GM21825 (cell line): ENCODE data around the gene SSR1.
"Not testable (repeated sequence)": the region's sequence is repeated elsewhere in the genome, so short reads cannot be mapped to it uniquely, and the experiment has no call there.

Source experiments
- ATAC-seq: cut with Tn5 transposase; IDR thresholded peaks from one replicate; pipeline ENCODE4 v1.9.1; 2021; ENCODE audit warnings: mild to moderate bottlenecking, moderate library complexity; ENCODE audit not compliant: unreplicated experiment

The SSR1 gene

DNA sequence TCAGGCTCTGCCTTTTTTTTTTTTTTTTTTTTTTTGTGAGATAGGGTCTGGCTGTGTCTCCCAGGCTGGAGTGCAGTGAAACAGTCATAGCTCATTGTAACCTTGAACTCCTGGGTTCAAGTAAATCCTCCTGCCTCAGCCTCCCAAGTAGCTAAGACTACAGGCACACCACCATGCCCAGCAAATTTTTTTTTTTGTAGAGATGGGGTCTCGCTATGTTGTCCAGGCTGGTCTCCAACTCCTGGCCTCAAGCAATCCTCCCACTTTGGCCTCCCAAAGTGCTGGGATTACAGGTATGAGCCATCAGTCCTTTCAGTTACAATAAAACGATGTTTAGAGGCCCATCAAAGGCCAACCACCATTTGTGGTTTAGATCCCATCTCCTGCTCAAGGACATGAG lies 6.4 kb upstream of the SSR1 start:
- not testable (repeated sequence) for ATAC-seq

DNA sequence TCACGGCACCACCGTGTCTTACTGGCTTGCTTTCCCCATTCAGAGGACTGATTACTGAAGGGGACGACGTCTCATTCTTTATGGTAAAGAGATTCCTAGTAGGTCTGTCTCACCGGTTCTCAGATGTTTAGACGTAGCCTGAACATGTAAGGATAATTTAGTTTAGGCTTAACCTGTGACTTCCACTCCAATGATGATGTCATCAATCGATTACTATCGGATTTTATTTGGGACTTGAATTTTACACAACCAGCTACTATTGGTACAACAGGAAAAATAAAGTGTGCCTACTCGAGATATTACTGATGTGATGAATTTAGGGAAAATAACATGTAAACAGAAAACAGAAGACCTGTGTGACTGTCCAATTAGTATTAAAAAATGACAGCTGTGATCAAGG lies 4.5 kb upstream of the SSR1 start:
- no peak for ATAC-seq

DNA sequence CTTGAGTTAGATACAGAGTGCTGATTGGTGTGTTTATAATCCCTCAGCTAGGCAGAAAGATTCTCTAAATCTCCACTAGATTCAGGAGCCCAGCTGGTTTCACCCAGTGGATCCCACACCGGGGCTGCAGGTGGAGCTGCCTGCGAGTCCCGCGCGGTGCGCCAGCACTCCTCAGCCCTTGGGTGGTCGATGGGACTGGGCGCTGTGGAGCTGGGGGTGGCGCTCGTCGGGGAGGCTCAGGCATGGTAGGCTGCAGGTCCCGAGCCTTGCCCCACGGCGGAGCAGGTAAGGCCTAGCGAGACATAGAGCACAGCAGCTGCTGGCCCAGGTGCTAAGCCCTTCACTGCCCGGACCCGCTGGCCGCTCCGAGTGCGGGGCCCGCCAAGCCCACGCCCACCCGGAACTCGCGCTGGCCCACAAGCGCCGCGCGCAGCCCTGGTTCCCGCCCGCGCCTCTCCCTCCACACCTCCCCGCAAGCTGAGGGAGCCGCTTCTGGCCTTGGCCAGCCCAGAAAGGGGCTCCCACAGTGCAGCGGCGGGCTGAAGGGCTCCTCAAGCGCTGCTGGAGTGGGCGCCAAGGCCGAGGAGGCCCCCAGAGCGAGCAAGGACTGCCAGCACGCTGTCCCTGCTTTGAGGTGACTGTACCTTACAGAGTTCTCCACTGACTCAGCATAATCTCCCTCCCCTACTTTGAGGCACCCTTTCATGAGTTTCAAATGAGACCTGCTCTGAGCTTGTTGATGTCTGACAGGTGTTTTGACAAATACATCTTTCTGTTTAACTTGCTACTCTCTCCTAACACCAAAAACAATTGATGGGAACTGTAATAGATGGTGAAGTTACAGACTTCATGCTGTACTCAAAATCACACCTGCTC lies 3.9 kb upstream of the SSR1 start:
- ATAC-seq, result no peak

DNA sequence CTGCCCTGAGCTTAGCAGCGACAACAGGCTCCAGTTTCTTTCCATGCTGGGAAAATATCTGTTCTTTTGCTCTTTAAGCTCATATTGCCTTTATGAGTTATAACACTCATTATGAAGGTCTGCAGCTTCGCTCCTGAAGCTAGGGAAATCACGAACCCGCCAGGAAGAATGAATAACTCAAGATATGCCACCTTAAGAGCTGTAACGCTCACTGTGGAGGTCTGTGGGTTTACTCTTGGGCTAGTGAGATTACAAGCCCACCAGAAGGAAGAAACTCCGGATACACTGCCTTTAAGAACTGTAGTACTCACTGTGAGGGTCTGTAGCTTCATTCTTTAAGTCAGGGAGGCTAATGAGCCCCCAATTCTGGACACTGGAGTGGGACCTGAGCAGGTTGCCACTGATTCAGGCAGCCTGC lies 3.0 kb upstream of the SSR1 start:
- no peak for ATAC-seq

DNA sequence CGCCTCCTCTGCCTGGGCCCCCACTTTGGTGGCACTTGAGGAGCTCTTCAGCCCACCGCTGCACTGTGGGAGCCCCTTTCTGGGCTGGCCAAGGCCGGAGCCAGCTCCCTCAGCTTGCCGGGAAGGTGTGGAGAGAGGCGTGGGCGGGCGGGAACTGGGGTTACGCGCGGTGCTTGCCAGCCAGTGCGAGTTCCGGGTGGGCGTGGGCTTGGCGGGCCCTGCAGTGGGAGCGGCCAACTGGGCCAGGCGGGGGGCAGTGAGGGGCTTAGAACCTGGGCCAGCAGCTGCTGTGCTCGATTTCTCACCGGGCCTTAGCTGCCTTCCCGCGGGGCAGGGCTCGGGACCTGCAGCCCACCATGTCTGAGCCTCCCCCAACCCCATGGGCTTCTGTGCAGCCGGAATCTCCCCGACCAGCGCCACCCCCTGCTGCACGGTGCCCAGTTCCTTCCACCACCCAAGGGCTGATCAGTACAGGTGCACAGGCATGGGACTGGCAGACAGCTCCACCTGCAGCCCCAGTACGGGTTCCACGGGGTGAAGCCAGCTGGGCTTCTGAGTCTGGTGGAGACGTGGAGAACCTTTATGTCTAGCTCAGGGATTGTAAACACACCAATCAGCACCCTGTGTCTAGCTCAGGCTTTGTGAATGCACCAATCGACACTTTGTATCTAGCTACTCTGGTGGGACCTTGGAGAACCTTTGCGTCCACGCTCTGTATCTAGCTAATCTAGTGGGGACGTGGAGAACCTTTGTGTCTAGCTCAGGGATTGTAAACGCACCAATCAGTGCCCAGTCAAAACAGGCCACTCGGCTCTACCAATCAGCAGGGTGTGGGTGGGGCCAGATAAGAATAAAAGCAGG lies 2.3 kb upstream of the SSR1 start:
- not testable (repeated sequence) for ATAC-seq

DNA sequence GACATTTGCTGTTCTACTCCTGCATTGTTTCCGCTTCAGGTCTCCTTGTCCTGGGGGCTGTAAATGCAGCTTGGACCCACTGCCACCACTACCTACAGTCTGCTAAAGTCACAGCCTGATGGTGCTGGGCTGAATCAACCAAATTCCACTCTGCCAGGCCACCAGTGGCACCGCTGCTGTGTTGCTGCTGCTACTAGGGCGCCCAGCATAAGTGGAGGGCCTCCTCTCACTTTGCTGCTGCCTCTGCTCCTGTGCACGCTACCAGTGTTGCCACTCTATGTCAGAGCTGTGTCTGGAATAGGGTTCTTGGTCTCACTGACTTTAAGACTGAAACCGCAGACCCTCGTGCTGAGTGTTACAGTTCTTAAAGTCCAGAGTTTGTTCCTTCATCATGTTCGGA lies 1.4 kb upstream of the SSR1 start:
- ATAC-seq, result no peak

DNA sequence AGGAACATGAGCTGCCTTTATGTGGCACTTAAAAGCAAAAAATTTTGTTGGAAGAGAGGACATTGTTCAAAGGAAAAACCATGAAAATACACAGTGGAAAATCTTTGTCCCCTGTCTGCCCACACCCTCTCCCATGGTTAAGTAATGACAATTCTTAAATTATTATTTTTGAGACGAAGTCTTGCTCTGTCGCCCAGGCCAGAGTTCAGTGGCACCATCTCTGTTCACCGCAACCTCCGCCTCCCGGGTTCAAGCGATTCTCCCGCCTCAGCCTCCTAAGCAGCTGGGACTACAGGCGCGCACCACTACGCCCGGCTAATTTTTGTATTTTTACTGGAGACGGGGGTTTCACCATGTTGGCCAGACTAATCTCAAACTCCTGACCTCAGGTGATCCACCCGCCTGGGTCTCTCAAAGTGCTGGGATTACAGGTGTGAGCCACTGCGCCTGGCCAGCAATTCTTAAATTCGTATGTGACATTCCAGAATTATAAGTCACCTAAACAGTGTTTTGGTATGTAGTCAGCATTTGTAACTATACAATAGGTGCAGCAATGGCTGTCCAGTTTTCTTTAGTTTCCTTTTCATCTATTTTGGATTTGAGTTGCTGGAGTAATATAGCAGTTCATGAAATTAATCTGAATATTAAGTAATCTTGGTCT lies 636 bp upstream of the SSR1 start:
- ATAC-seq, result no peak

DNA sequence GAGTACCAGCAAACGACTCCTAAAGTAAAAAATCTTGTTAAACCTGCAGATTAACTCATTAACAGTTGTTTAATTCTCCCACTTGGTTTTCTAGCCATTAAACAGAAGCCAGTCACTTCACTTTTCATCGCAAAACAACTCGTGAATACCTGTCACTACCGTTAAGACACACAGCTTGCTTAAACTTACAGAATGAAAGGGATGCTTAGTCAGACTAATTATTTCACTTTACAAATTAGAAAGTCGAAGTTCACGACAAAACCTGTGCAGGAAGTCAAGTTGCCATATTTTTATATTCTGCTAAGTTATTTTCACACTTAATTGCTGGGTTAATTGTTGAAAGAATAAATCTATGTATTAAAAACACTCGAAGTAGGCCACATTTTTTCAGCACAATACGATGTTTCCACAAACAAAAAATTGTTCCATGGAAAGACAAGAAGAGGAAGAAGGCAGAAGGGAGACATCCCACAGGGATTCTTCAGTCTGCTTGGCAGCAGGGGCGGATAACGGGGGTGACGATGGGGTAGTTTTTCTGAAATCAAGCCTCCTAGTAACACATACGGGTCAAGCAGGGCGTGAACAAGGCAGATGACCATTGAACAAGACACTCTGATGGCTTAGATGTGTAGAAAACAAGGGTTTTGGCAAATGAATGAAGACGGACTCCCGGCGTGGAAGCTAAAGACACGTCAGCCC lies 933 bp downstream of the SSR1 start:
- ATAC-seq, result no peak

DNA sequence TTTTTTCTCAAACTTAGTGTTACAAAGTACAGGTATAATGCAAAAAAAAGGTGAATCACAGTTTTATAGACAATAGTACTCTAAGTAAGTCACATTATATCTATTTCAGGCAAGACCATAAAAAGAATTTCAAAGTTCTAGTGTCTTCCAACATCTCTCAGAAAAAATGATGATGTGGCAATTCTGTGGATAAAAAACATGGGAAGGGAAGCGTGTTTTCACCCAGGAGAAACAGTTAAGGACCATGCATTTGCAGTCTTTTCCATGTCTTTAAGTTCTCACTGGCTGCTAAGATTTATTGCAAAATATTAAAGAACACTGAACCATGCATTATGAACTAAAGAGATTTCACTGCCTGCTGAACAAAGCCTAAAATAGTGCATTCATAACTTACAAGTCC lies 1.8 kb downstream of the SSR1 start:
- ATAC-seq, result no peak

DNA sequence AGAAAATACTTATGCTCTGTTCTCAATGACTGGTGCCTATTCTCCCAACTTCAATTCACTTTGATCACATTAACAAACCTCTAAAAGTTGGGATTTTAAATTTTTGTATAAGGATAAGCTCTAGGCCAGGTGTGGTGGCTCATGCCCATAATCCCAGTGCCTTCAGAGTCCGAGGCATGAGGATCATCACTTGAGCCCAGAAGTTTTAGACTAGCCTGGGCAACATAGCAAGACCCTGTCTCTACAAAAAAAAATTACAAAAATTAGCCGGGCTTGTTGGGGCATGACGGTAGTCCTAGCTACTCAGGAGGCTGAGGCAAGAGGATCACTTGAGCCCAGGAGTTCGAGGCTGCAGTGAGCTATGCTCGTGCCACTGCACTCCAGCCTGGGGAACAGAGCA lies 3.9 kb downstream of the SSR1 start:
- ATAC-seq, result no peak

DNA sequence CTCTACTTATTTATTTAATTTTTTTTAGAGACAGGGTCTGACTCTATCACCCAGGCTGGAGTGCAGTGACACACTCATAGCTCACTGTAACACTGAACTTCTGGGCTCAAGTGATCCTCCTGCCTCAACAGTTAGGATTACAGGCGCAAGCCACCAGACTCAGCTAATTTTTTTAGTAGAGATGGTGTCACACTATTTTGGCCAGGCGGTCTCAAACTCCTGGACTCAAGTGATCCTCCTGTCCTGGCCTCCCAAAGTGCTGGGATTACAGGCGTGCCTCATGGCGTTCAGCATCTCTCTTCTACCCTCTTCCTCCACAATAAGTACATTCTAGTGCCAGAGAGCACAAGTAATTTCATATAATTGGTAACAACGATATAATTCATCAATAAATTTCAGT lies 5.5 kb downstream of the SSR1 start:
- ATAC-seq, result no peak

DNA sequence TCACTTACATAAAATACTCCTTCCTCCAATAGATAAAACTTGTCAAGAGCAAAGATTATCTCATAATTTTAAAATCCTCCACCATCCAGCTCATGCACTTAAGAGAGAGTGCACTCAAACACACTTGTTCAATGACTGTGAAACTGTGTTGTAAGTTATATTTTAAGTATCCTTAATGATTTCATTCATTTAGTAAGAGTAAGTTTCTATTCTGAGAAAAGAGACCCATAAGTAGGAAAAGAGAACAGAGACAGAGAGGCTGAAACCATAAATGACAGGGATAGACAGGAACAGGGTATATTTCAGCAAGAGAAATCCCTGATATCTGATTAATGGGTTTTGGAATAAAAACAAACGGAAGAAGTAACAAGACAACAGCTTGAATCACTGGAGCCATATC lies 8.2 kb downstream of the SSR1 start:
- ATAC-seq, result no peak

DNA sequence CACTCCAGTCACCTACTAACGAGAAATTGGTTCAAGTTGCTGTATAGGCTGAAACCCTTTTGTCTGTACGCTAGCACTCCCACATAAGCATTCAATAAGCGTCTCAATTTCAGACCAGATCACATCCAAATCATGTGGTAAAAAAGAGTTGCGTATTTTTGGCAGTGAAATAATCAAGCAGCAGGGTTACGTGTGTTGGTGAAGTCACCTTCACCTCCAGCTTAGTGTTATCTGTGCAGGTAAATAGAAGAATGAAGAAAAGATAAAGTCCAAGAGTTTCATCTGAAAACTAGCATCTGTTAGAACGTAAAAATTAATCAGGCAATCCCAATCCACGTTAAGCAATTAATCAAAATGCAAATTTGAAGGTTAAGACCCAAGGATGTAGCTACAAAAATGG lies 11.3 kb downstream of the SSR1 start:
- ATAC-seq, result no peak

DNA sequence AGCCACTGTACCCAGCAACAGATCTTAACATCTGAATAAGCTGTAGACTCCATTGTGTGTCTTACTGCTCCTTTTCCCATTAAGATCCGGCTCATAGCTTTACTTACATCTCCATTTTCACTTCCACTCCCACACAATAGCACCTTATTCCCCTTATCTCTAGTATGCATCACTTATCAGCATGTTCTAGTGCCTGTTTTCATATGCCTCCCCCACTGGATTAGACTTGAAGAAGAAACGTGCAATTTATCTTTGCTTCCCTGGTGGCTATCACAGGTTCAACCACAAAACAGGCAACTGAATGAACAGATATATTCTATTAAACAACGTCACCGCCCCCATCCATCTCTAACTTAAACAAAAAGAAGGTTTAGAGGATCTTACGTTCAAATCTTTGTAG lies 12.1 kb downstream of the SSR1 start:
- no peak for ATAC-seq

DNA sequence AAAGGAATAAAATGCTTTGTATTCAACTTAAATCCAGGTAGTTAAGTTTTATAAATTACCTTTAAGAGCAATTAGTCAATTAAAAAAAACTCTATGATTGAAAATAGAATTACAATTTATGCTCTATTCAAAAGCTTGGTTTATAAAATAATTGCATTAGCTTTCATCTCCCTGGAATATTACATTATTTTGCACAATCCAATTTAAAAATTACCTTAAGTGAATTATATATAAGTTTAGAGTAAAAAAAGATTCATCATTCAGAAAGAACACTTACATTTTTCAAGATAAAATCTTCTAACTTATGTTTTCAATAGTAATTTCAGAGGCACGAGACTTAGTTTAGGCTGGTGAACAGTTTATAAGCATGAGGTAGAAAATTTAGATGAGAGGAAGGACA lies 14.9 kb downstream of the SSR1 start:
- ATAC-seq, result no peak

DNA sequence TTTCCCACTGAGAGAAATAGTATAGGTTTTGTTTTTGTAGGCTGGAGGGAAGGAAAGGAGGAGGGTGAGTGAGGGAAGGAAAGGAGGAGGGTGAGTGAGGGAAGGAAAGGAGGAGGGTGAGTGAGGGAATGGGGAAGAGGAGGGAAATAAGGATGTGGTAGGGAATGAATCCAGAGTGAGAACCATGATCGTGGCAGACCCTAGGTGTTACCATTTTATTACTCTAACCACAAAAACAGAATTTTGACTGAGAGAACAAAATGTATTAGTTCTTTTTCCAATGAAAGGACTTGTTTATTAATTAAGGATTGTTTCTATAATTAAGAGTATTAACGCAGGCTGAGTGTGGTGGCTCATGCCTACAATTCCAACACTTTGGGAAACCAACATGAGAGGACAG lies 16.4 kb downstream of the SSR1 start:
- ATAC-seq, result no peak

DNA sequence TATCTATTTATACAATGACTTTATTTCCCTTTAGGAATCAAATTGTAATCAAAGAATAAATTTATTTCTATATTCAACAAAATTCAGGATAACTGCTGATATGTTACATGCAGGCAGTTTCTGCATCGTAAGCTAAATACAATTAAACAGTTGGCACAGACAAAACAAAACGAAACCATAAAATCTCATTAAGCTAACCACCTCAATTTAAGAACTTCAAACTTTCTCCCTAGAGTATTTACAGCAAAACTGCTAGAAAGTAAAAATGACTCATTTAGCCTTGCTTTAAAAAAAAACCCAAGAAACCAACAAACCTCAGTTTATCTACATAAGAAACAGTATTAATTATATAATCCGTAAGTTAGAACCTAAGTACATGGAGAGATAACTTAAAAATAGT lies 17.1 kb downstream of the SSR1 start:
- ATAC-seq, result no peak

DNA sequence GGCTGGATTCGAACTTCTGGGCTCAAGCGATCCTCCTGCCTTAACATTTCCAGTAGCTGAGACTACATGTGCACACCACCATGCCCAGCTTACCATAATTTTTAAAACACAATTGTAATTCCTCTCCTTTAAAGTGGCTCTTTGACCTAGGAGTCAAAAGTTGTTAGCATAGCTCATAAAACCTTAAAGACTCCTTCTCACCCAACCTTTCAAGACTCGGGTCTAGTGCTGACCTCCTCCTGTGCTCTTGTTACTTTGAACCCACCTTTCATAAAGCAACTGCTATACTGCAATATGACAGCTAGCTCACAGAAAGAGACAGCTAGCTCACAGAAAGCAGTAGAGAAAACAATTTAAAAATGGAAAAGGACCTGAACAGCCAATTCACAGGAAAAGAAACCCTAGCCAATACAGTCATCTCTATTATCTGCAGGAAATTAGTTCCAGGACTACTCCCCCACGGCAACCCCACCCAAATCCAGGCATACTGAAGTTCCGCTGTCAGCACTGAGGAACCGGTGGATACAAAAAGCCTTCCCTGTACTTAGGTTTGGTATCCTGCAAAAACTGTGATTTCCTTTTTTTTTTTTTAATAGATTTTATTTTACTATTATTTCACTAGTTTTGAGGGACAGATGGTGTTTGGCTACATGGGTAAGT lies 20.3 kb downstream of the SSR1 start:
- ATAC-seq, result no peak

DNA sequence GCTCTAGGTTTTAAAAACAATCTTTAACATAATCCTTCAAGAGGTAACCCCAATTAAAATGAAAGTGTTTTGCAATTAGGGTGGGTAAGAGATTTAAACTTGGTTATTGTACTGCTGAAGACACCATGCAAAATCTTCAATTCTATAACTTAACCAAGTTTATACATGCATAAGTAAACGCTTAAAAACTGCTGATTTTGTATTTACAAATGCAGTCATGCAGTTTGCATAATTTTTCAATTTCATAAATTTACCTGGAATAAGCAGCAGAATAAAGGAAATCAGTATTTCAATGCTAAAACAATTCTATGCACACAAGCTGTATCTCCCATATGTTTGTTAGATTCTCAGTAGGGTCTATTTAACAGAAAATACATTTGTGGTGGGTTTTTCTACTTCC lies 22.9 kb downstream of the SSR1 start:
- ATAC-seq, result no peak

DNA sequence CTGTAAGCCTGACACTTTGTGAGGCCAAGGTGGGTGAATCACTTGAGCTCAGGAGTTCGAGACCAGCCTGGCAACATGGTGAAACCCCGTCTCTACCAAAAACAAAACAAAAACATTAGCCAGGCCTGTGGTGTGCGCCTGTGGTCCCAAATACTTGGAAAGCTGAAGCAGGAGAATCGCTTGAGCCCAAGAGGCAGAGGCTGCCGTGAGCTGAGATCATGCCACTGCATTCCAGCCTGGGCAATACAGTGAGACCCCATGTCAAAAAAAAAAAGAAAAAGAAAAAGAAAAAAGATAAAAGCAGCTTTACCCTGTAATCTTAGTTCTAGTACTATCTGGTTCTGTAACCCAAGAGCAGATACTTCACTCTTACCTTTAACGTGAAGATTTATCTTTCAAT lies 27.6 kb downstream of the SSR1 start:
- ATAC-seq, result no peak

DNA sequence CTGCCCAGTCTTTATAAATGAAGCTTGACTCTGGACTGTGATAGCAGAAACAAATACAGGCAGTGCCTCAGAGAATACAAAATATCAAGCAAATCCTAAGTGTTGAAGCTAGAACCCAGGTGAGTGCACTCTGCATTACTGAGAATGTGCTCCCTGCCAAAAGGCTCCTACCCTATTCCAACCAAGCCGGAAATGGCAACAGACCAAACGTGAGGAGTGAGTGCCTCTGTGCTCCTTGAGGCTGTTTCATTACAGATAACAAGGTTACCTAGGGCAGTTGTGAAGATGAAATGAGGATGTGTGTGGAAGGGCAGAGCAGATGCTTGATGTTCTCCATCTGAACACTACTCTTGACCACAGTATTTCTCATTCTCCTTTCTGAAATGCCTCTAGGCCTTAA lies 29.3 kb downstream of the SSR1 start:
- ATAC-seq, result no peak
